GM18526 (cell line): ENCODE data around the gene PSMD10.

Source experiments
- POLR2A ChIP-seq: IDR thresholded peaks from 3 replicates; pipeline ENCODE4 v1.6.1; 2011; ENCODE audit not compliant: insufficient read length; ENCODE audit errors: extremely low read depth

PSMD10 gene

DNA sequence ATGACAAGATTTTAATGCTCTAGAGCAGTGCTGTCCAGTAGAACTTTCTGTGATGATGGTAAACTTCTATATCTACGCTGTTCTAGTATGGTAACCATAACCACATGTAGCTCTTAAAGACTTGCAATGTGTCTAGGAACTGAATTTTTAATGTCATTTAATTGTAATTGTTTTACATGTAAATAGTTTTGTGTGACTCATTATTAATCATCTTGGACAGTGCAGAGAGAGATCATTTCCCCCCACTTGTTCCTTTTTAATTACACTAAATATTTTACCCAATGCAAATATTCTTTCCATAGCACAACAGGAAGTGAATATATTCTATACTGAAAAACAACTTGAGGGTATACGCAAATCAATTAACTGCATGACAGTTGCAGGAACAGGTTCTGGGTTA, 6.0 kb upstream of the PSMD10 start:
- no peak for TF ChIP-seq POLR2A

DNA sequence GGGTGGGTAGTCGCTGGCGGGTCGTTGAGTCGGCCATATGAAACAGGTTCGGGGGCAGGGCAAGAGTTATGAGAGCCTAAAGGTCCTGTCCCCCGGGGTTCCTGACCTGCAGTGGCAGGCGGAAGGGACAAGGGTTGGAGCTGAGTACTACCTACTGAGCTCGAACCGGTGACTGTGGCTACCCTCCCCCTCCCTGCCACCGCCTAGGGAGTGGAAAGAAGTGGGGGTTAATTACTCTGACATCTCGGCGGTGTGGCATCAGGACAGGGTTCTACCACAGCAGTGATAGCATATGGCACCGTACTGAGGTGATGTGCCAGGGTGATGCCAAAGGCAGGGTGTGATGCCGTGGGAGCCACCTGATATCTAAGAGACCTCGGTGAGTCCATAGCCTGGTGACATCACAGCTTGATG, 543 bp upstream of the PSMD10 start:
- no peak for TF ChIP-seq POLR2A

- TF ChIP-seq POLR2A: no peak
Measured at GRCh38 chrX:108090491-108091263, 665 bp downstream of the PSMD10 start.

GRCh38 chrX:108088511-108088910, 2.8 kb downstream of the PSMD10 start:
- TF ChIP-seq POLR2A: no peak

DNA sequence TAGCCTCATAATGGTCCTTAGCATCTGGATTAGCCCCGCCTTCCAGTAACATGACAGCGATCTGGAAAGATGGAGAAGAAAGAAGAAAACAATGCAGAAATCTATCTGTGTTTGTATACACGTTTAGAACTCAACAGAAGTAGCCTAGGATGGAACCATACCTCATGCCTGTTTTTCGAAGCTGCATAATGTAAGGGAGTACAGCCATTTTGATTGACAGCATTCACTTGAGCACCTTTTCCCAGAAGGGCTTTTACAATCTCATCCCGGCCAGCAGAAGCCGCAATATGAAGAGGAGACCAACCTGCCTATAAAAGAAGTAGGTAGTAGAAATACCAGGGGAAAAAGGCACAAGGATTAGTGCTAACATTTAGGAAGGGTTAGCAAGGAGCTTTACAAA, 3.5 kb downstream of the PSMD10 start:
- no peak for TF ChIP-seq POLR2A

DNA sequence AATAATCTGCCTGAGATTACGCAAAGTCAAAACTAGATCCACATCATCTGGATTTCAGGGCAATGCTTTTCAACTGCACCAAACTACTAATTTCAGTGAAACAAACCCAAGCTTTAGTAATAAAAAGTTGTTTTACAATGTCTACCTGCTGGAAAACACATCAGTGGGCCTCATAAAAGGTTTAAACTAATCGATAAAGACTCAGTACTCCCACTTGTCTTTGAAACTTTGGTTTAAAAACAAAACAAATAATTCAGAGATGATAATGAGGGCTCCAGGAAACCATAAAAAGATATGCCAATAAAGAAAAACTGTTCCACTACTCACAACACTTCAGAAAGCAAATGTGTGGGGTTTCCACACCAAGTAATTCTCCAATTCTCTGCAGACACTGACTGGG, 10.2 kb downstream of the PSMD10 start:
- TF ChIP-seq POLR2A: no peak

DNA sequence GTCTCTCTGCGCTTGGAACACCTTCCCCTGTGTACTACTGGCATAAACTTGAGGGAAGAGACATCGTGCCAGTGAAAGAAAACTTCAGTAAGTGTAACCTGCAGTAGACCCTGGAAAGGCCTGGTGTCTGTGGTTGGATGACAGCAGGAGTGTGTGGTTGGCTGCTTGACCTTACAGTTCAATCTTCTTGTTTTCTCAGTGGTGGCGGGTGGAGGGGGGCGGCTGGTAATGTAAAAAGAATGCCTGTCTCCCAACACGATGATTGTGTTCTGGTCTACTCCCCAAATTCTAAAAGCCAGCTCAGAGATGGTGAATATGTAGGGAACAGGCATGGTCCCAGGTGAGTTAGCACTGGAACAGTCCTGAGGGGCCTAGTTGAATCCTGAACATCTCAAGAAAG, 18.6 kb downstream of the PSMD10 start:
- TF ChIP-seq POLR2A: no peak

DNA sequence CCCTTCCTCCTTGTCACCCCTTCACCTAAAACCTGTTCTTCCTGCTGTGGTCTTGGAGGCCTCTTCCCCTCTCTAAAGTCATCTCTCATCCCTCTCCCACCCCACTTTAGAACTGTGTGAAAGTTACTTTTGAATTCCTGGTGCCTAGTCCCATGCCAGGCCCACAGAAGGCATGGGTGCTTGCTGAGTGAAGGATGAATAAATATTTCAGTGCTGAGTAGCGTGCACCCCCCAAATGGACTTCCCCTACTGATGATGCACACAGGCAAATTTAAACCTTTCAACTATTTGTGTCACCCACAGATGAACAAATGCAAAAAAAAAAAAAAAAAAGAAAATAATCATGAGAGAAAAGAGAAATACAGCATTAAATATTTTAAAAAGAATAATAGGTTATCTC, 19.8 kb downstream of the PSMD10 start:
- TF ChIP-seq POLR2A: no peak

DNA sequence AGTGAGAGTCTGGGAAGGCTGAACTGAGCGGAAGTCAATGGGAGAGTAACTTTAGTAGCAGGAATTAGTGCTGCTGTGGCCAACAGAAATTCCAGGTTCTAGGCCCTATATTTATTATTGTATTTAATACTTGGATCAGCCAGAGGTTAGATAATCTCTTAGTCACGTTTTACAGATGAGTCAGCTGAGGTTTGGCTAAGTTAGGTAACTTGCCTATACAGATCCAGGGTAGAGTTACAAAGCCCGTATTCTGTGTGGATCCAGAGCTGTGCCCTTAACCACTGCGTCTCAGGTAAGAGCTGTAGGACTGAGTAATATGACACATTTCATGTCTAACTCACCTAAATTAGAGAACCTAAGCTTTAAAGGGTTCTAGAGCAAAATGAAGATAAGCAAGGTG, 20.5 kb downstream of the PSMD10 start:
- no peak for TF ChIP-seq POLR2A

GRCh38 chrX:108068121-108068520, 23.2 kb downstream of the PSMD10 start:
- TF ChIP-seq POLR2A: no peak

DNA sequence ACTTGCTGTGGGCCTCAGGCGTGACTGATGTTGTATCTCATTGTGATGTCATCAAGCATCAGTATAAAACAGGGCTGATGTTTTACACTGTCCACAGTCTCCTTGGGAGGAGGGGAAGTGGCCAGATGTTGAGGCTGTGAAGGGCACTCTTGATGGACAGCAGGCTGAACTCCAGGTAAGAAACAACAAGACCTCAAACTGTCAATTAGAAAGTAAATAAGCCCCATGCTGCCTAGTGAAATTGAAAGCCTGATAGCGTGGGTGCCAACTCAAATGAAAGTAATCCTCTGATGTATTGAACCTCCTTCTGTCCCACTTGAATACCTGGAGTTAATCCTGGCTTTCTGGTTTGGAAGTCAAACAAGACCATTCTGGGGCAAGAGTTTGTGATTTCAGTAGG, 26.7 kb downstream of the PSMD10 start:
- TF ChIP-seq POLR2A: no peak

DNA sequence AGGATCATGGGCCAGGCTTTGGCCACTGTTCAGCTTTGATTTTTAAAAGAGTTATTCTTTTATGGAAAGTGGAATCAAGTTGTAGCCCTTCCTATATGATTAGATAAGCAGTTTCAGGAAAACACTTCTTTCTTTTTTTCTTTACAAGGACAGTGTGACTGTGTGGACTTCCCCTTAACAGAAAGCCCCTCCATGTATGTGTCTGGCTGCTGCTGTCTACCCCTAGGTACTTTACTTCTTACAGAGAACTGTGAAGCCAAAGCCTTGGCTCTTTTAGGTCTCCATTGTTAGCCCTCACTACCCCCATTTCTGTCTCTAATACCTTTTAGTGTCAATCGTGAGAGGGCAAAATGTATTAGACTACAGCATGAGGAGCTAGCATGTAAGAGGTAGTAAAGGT, 27.3 kb downstream of the PSMD10 start:
- TF ChIP-seq POLR2A: no peak

DNA sequence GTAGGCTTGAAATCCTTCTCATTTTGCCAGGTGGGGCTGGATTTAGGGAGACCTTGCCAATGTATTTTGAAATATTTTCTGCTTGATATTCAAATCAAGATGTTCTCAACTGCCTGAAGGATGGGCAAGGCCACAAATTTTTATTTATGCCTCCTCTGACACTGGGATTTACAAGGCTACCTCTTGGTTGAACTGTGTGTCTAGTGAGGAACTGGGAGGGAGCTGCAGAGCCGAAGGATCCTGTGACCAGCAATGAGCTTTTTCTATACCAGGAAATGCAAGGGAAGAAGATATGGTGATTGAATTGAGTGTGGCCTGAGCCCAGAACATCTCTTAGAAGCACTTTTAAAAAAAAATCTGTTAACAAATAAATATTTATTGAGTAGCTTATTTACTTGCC, 31.5 kb downstream of the PSMD10 start:
- no peak for TF ChIP-seq POLR2A

GRCh38 chrX:108055546-108055945, 35.8 kb downstream of the PSMD10 start:
- no peak for TF ChIP-seq POLR2A

DNA sequence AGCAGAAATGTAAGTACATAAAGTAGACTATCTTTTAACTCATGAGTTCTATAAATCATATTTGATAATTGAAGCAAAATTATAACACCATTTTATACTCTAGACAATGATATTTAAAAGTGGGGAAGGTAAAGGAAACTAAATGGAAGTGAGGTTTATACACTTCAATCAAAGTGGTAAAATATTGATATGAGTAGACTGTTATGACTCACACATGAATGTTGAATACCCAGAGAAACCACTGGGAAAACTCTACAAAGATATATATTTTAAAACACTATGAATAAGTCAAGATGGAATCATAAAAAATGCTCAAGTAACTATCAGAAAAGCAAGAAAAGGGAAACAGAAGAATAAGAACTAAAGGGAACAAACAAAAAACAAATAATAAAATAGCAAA, 38.1 kb downstream of the PSMD10 start:
- TF ChIP-seq POLR2A: no peak

DNA sequence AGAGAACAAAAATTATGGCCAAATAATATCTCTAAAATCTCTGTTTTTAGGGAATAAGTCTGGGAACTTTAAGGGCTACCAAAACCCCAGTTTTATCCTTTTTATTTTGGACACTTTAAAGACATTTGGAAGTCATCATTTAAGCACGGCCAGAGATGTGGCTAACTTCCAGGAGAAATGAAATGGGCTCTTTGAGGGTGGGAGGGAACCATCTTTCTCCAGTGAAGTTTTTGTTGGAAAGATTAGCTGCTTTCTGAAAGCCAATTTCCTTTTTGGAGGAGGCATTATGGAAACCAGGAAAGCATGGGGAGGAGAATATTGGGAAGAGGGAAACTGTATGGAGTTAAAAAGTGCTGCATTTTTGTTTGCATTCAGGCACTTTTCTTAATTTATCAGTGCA, 41.7 kb downstream of the PSMD10 start:
- no peak for TF ChIP-seq POLR2A

GRCh38 chrX:108044554-108045256, 46.6 kb downstream of the PSMD10 start, which contains the start of gene VSIG1:
Gene VSIG1 (plus strand): TSS chrX:108045065. CDS start chrX:108045131, 66 bp downstream.
- no peak for TF ChIP-seq POLR2A
